Skin epidermis (tissue), 12 donors: ENCODE data around the gene MACO1.
"Not testable (repeated sequence)": the region's sequence is repeated elsewhere in the genome, so short reads cannot be mapped to it uniquely, and the experiment has no call there.

Experiments
- H3K27ac ChIP-seq, 21 experiments: fragments of 200-600 bp; sonication (generic) in 11 of 21; one replicate each; pipeline ENCODE4 v1.5.0; 2020; ENCODE audit warnings: mild to moderate bottlenecking in 3 of 21, inconsistent platforms in 2 of 21, moderate library complexity in 2 of 21
- H3K4me3 ChIP-seq, 7 experiments: fragments of 200-600 bp; sonication (generic) in 2 of 7; one replicate each; pipeline ENCODE4 v1.5.0; 2020; ENCODE audit warnings: inconsistent platforms in 2 of 7, mild to moderate bottlenecking in 2 of 7, moderate library complexity in 1 of 7

MACO1 gene

GRCh38 chr1:25445993-25446538, 15.4 kb downstream of the MACO1 start:
- Histone ChIP-seq H3K4me3 (no peak overlapping the region), H3K27ac (peak overlapping the region in 1 of 21 experiments; percentile 33)

GRCh38 chr1:25447547-25447946, 16.9 kb downstream of the MACO1 start:
- no peak overlapping the region for H3K4me3 ChIP-seq
- H3K27ac ChIP-seq, result no peak overlapping the region

- no peak overlapping the region for H3K4me3 ChIP-seq
Measured at GRCh38 chr1:25450891-25451290, 20.2 kb downstream of the MACO1 start.

GRCh38 chr1:25451908-25452307, 21.2 kb downstream of the MACO1 start:
- Histone ChIP-seq H3K27ac (no peak overlapping the region), H3K4me3 (no peak overlapping the region)

More at GRCh38 chr1:25450891-25451290, 20.2 kb downstream of the MACO1 start:
- no peak overlapping the region for H3K27ac ChIP-seq

DNA sequence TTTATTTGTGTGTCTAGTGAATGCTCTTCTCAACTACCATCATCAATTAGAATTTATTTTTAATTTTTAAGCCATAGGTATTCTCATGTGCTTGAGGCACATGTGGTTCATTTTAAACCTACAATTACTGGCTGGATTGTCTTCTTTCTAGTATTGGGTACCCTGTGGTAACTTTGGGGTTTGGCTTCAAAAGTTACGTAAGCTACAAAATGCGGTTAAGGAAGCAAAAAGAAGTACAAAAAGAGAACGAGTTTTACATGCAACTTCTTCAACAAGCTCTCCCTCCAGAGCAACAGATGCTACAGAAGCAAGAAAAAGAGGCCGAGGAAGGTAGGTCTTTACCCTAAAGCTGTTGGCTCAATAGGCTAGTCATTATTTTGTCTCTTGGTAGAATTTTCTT, 25.8 kb downstream of the MACO1 start:
- Histone ChIP-seq H3K4me3 (no peak overlapping the region), H3K27ac (no peak overlapping the region)

GRCh38 chr1:25458541-25459298, 28.0 kb downstream of the MACO1 start:
- H3K27ac ChIP-seq, result no peak overlapping the region
- no peak overlapping the region for H3K4me3 ChIP-seq

GRCh38 chr1:25460020-25460419, 29.3 kb downstream of the MACO1 start:
- H3K27ac ChIP-seq, result no peak overlapping the region

GRCh38 chr1:25460816-25461215, 30.1 kb downstream of the MACO1 start:
- H3K27ac ChIP-seq, H3K4me3 ChIP-seq: not testable (repeated sequence)

More at GRCh38 chr1:25460020-25460419, 29.3 kb downstream of the MACO1 start:
- no peak overlapping the region for H3K4me3 ChIP-seq

DNA sequence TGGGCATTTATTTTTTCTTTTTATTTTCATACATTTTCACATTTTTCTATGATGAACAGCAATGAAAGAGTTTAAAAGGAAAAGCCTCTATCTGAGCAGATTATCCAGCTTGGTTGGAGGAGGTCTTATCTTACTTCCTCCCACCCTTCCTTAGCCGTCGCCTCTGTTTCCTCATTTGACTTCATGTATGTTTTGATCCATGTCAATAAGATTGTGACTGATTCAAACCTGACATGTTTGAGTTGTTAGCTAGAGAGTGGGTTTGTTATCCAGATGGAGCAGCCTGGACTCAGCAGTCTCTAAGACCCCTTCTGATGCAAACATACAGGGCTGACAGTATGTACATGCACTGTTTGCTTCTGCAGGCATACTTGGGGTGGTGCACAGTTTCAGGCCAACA, 31.2 kb downstream of the MACO1 start:
- Histone ChIP-seq H3K27ac (no peak overlapping the region), H3K4me3 (no peak overlapping the region)

DNA sequence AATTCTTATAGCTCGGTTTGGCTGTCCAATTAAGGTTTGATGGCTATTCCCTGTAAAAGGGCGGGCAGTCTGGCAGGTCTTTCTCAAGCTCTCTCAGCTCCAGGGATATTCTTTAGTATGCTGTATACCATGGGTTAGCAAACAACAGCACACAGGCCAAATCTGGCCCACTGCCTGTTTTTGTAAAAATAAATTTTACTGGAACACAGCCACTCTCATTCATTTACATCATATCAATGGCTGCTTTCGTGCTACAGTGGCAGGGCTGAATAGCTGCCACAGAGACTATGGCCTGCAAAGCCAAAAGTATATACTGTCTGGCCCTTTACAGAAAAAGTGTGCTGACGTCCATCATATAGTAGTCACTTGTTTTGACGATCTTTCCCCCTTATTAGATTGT, 32.0 kb downstream of the MACO1 start:
- Histone ChIP-seq H3K4me3 (no peak overlapping the region), H3K27ac (no peak overlapping the region)

DNA sequence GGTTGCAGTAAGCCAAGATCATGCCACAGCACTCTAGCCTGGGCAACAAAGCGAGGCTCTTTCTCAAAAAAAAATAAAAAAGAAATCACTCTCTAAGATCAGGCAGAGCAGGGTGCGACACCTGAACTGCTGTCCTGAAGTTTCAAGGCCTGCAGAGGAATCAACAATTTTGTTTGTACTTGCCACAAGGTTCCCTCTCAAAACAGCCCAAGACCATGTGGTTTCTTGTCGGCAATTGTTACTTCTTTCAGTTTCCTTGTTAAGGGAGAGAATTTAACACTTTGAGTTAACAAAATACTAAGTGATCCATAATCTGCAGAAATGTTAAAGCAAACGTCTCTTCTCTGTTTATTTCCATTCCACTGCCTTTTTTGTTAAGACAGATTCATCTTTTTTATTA, 36.5 kb downstream of the MACO1 start:
- Histone ChIP-seq H3K27ac (no peak overlapping the region), H3K4me3 (no peak overlapping the region)

DNA sequence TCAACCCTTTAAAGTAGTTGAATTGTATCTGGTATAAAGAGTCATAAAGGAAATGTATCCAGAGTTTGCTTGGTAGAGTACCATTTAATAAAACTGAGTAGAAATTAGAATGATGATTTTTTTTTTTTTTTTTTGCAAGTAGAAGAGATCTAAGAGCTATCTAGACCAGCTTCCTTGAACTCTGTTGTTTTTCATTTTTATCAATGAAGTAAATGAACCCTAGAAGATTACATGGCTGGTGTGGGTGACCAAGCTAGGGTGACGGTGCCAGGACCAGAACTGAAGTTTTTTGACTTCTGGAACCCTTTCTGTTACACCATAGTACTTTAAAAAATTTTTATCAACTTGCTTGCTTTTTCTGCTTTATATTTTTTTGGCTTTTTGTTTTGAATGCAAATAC, 36.9 kb downstream of the MACO1 start:
- H3K27ac ChIP-seq, result no peak overlapping the region
- H3K4me3 ChIP-seq, result no peak overlapping the region

DNA sequence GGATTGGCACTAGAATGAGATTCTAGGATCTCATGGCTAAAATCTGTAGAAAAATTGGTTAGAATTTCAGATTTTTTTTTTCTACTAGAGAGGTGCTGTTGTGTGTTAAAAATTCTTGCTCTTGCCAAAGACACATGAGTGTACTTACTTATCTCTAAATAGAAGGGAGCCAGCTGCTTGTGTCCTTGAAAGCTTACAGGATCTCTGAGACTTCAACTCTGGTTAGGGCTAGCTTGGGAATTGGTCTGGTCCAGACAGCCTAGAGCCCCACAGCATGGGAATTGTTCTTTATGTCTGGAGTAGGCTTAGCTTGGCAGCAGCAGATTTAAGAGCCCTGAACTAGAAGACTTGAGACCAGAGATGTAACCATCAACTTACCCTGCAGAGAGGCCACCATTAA, 37.3 kb downstream of the MACO1 start:
- H3K4me3 ChIP-seq, result no peak overlapping the region
- no peak overlapping the region for H3K27ac ChIP-seq

GRCh38 chr1:25469177-25469576, 38.5 kb downstream of the MACO1 start:
- H3K27ac ChIP-seq, result no peak overlapping the region
- no peak overlapping the region for H3K4me3 ChIP-seq

DNA sequence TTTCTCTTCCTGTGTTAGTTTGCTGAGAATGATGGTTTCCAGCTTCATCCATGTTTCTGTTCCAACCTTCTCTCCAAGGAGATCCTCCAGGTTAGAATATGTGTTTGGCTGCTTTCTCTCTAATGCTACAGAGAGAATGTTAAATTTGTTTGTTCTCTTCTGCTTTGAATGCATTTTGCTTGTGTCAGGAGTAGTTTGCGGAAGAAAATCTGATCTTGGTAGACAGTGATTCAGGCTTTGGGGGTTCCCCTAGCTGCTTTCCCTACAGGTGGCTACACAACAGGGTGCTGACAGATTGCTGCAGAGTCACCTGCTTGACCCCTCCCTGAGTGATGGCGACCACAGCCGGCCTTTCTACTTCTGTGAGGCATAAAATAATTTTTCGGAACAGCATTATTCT, 41.8 kb downstream of the MACO1 start:
- Histone ChIP-seq H3K27ac (no peak overlapping the region), H3K4me3 (no peak overlapping the region)

GRCh38 chr1:25473653-25474225, 43.0 kb downstream of the MACO1 start:
- Histone ChIP-seq H3K4me3 (no peak overlapping the region), H3K27ac (no peak overlapping the region)

- H3K27ac ChIP-seq, result no peak overlapping the region
- H3K4me3 ChIP-seq, result no peak overlapping the region
Measured at GRCh38 chr1:25474439-25475047, 43.8 kb downstream of the MACO1 start.

- peak overlapping the region in 5 of 21 experiments; percentile 3 to 62 (median 12) for H3K27ac ChIP-seq
- H3K4me3 ChIP-seq, result no peak overlapping the region
Measured at GRCh38 chr1:25476186-25477097, 45.7 kb downstream of the MACO1 start.

DNA sequence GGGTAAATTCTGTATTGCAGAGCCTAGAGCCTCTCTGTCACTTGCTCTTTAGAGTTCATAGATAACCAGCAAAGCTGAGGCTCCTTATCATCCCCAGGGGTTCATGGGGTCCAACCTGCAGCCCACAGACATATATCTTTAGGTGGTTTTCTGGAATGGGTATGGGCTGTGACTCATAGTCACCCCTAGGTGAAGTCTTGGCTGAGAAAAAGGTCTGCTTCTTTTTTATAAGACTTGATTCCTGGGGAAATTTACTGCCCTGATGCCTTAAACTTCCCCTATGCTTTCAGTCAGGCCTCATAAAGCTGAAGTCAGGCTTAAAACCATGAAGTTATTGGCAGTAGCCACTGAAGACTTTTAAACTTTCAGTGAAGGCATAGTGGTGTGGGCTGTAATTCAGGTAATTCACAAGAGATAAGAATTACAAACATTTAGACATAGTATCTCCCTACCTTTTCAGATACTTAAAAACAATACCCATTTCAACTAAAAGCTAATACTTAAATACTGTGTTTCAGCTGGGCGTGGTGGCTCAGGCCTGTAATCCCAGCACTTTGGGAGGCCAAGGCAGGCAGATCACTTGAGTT, 46.8 kb downstream of the MACO1 start:
- Histone ChIP-seq H3K4me3 (no peak overlapping the region), H3K27ac (peak overlapping the region in 4 of 21 experiments; percentile 16 to 62 (median 22))
